Stimulated activated CD8-positive, alpha-beta memory T cell treated with anti-CD3 and anti-CD28 coated beads, Interleukin-4, amount 100 ng/mL, for 4 hours (primary cell): ENCODE results near the gene NHSL1.
A peak's percentile ranks its signal among the peaks of the same experiment; 100 is the strongest.

ENCODE experiments used
- DNase-seq, 2 donors: peaks; one replicate each; pipeline ENCODE4 v3.0.0-alpha.2; 2020; ENCODE audit warnings: low read depth in 2 of 2, low spot score in 1 of 2

The NHSL1 gene

DNA sequence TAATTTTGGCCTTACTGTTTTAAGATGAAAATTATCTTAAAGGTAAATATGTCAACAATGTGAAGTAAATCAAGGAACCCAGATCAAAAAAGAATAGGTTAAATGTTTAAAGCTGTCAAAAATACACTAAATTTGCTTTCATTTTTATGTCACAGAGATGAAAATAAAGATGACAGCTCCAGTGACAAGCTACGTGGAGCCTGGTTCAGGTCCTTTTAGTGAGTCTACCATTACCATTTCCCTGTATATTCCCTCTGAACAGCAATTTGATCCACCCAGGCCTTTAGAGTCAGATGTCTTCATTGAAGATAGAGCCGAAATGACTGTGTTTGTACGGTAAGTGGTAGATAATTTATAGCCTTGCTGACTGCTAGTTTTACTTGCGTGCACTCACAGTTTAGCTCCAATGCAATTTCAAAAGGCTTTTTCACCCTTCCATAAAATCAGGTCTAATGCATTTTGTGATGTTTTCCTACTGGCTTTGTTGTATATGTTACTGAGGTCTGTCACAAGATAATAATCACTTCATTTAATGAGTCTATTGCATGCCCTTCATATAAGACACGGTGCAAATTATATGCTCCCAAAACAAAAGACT, 93.4 kb downstream of the NHSL1 start:
- no peak for DNase-seq

GRCh38 chr6:138404666-138405337, 94.5 kb downstream of the NHSL1 start:
- DNase-seq, result no peak

DNA sequence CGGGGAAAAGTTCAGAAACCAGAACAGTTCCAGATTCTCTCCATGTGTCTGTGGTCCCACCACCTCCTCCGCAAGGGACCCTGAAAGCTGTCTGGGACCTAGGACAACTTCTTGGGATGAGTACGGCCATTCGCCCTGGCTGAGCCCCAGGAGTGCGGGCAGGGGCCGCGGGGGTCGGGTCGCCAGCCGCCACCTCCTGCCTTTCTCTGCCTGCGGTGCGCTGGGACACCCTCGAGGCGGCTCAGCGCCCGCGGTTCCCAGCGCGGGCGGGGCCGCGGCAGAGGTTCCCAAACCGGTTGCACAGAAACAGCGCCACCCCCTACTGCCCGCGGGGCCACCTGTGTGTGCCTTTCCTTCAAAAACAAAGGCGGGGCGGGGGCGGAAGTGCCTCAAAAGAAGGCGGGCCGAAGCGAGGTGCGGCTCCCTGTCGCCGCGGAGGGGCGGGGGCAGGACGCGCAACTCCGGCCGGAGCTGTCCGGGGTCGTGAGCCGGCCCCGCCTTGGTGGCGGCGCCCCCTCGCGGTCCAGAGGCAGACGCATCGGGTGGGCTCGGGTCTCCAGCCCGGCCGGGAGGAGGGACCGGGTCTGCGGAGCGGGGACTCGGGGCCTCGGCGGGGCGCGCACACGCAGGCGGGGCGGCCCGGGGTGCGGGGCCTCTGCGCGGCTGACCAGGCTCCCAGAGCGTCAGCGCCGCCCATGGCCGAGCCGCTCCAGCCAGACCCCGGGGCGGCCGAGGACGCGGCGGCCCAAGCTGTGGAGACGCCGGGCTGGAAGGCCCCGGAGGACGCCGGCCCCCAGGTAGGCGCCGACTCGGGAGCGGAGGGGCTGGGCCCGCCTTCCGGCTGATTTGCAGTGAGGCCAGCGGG, 95.3 kb downstream of the NHSL1 start, which contains the start of gene HEBP2:
Gene HEBP2, plus strand, starts transcription at position 423 of the 865 bp plus-strand sequence. Its CDS starts 273 bp downstream, at position 696.
- peak; percentile 70 to 84 for DNase-seq

DNA sequence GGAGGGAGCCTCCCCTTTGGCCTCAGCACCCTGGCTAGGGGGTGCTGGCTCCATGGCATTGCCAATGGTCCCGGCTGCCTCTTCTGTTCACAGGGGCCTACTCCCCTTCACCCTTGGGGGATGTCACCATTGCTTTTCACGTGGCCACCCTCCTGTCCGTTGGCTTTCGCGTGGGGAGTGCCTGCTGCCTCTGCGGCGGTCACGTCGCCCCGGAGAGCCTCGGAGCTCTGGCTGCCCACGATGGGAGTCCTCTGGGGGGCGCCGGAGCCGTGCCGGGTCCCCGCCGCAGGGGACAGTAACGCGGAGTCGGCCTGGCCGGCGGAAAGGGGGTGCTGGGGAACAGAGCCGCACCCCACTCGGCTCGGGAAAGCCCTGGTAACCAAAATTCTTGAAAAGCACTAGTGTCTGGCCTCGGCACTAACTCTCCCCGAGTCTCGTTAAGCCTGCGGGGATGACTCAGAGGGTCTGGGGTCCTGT, 95.9 kb downstream of the NHSL1 start:
- DNase-seq, result no peak

- DNase-seq, result no peak
These were observed 96.5 kb downstream of the NHSL1 start for GRCh38 chr6:138402838-138403187.

DNA sequence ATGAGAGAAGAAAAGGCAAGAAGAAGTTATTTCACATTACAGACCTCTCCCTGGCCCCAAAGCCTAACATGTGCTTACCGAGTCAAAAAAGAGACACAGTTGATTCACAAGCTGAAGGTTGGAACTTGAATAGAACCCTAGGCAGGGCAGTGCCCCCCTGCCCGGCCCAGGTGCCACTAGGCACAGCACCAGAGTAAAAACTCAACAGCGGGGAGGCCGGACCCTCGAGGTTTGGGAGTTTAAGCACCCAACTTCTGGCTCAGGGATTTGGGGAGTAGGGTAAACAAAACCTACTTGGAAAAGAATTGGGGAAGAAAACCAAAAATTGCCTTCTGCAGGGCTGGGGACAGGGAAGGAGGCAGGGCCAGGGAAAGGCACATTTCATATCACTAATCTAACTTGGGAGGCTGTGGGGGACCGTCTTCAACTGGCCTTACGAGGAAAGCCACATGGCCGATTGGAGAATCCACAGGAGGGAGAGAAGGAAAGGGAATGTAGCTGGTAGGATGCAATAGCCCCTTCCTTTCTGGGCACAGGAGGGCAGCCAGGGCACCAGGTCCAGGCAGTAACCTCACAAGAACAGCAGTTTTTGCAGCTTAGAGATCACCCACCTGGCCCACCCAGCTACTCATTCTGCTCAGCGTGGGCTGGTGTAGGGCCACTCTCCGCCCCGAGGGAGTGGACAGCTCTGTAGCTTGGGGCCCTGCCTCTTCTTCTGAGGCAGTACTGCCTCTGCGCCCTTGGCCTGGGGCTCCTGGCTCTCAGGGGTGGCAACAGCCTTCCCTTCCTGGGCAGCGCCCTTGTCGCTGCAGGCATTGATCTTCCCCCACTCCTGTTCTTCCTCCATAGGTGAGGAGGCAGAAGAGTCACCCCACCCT, 97.1 kb downstream of the NHSL1 start:
- no peak for DNase-seq

DNA sequence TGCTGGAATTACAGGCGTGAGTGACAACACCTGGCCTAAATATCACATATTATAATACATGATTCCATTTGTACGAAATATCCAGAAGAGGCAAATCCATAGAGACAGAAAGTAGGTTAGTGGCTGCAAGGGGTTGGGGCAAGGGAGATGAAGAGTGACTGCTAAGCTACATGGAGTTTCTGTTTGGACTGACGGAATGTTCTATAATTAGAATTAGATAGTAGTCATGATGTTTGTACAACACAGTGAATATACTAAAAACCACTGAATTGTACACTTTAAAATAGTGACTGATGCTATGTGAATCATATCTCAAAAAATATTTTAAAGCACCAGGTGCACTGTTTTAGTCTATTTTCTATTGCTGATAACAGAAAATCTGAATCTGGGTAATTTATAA, 99.0 kb downstream of the NHSL1 start:
- no peak for DNase-seq

DNA sequence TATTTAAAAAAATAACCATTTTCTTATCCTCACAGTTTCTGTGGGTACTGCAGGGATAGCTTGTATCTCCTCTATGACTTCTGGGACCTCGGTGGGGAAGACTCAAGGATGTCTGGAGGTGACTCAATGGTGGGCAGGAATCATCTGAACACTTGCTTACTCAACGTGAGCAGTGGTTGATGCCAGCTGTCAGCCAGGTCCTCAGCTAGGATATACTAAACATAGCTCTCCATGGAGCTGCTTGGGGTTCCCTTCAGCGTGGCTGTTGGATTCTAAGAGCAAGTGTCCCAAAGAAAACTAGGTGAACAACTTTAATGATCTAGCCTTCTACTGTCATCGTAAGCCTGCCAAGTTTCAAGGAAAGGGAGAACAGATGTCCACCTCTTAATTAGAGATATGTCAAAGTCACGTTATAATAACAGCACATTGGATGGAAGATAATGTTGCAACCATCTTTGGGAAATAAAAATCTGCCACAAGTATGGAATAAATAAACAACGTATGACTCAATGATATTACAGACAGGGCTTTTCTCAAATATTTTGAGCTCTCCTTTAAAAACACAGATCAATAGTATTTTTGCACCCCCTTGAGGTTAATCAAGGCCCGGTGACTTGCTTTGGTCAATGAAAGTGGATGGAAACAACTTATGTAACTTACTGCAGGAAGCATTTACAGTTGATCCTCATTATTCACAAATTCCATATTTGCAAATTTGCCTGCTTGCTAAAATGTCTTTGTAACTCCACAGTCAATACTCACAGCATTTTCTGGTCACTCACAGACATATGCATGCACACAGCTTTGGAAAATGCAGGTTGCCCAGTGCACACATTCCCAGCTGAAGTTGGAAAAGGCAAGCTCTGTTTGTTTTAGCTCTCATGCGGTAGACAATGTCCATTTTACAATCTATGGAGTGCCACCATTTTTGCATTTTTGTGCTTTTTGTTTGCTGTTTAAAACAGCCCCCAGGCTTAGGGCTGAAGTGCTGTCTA, 101.9 kb downstream of the NHSL1 start:
- no peak for DNase-seq

DNA sequence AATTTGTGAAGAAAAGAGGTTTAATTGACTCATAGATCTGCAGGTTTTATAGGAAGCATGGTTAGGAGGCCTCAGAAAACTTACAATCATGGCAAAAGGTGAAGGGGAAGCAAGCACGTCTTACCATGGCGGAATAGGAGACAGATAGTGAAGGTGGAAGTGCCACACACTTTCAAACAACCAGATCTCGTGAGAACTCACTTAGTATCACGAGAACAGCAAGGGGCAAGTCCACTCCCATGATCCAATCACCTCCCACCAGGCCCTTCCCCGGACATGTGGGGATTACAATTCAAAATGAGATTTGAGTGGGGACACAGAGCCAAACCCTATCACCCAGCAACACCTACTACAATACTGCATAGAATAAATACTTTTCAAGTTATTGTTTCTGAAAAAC, 102.6 kb downstream of the NHSL1 start:
- DNase-seq, result no peak

GRCh38 chr6:138393871-138394783, 105.2 kb downstream of the NHSL1 start:
- no peak for DNase-seq

DNA sequence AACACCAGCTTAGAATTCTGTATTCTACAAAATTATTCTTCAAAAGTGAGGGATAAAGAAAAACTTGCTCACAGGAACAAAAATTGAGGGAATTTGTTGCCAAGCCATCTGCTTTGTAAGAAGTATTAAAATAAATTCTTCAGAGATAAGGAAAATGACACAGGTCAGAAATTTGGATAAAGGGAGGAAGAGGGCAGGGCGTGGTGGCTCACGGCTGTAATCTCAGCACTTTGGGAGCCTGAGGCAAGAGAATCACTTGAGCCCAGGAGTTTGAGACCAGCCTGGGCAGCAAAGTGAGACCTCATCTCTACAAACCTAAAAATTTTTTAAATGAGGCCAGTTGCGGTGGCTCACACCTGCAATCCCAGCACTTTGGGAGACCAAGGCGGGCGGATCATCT, 109.7 kb downstream of the NHSL1 start:
- no peak for DNase-seq

DNA sequence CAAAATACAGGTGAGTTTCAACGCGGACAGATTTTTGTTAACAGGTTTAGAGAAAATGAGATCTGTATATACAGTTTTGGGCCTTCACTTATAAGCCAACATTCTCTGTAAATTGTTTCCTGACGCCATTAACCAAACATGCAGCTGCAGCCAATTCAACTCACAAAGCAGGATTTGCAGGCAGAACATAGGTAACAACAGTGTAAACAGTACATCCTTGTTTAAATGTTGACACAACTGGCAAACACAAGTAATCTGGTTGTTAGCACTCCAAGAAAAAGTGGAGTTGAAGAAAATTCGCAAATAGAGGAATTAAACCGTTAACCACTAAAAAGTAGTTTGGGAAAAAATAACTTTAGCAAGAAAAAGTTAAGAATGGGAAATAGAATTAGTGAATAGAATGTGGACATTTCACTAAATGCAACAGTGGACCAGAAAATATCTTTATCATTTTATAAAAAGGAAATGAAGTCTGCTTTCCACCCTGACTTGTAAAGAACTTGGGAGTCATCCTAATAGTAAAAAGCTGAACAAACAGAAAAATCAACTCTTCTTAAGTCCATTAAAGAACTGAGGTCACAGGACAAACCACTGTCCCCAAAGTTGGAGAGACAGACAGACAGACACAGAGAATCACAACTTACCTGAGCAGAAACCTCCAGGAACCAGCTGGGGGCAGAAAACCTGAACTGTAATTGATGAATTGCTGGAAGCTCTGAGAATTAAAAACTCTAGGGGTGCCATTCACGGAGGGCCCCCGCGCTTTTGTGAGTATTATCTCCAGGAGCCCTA, 111.5 kb downstream of the NHSL1 start:
- DNase-seq, result no peak

- DNase-seq, result no peak
These were observed 112.4 kb downstream of the NHSL1 start for GRCh38 chr6:138386897-138387296.

DNA sequence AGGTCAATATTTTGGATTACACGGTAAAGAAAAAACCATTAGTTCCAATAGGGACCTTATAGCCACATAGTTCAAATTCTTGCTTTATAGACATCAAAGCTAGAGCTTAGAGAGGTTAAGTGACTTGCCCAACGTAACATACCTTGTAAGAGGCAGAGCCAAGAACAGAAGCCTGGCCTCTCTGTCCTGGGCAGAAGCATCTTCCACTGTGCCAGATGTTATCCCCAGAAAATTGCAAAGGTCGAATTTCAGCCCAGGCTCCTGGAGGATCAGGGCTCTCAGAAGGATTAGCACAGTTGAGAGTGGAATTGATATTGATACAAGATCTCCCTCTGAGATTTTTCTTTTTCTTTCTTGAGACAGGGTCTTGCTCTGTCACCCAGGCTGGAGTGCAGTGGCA, 115.5 kb downstream of the NHSL1 start:
- DNase-seq, result no peak

GRCh38 chr6:138382498-138383265, 116.6 kb downstream of the NHSL1 start:
- no peak for DNase-seq

- no peak for DNase-seq
These were observed 120.8 kb downstream of the NHSL1 start for GRCh38 chr6:138378463-138378862.

DNA sequence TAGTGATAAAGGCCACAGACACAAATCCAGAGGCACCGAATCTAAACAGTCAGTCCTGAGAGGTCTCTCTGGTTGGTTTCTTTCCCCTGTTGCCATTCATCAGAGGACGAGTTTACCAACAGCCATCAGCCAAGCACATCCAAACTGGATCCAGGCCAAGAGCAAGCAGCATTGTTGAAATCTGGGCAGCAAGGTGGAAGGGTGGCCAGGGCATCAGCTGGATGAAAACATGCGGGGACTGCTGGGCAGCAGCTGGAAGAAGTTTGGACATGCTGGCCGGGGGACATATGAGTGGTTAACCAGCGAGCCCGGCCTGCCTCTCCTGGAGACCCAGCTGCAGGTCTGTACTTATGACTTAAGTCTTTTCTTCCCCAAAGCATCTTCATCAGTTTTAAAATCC, 121.5 kb downstream of the NHSL1 start, which contains the start of gene SMIM28:
Gene SMIM28, plus strand, starts transcription at position 62 of the 400 bp plus-strand sequence. Its CDS starts 168 bp downstream, at position 230.
- DNase-seq, result no peak
